Endothelial cell of umbilical vein (primary cell): Measurements from ENCODE around the gene WIPI1.

Experiments
- EZH2 ChIP-seq: IDR thresholded peaks from 2 replicates; pipeline ENCODE4 v1.6.1; 2012; ENCODE audit warnings: borderline replicate concordance, low read depth, mild to moderate bottlenecking, moderate library complexity, low read length, inconsistent platforms; ENCODE audit not compliant: severe bottlenecking
- GATA2 ChIP-seq: IDR thresholded peaks from 2 replicates; pipeline ENCODE4 v1.7.0; 2011; ENCODE audit warnings: low read depth, mild to moderate bottlenecking, moderate library complexity, mixed read lengths, low read length; ENCODE audit not compliant: insufficient read length, insufficient read depth
- MYC ChIP-seq: IDR thresholded peaks from one replicate; pipeline ENCODE4 v1.6.1; 2011; ENCODE audit warnings: mild to moderate bottlenecking, low read depth, low read length
- POLR2A ChIP-seq: IDR thresholded peaks from 2 replicates; pipeline ENCODE4 v1.6.1; 2012; ENCODE audit warnings: low read depth, mild to moderate bottlenecking, control low read depth, low read length
- POLR2AphosphoS5 ChIP-seq: IDR thresholded peaks from 2 replicates; pipeline ENCODE4 v1.6.1; 2012; ENCODE audit warnings: low read depth, mild to moderate bottlenecking, control low read depth, low read length, moderate library complexity; ENCODE audit not compliant: insufficient read depth
- TF ChIP-seq, protein P1 (sequence below), 2 donors: IDR thresholded peaks; 1 replicate in 1 of 2; 2 replicates in 1 of 2; pipeline ENCODE4 v1.5.1; 2011; ENCODE audit warnings: low read length in 2 of 2, mild to moderate bottlenecking in 2 of 2, moderate library complexity in 2 of 2, control low read depth in 1 of 2, inconsistent platforms in 1 of 2, low read depth in 1 of 2; ENCODE audit not compliant: insufficient read depth in 1 of 2; ENCODE audit errors: extremely low read depth in 1 of 2
- TF ChIP-seq, protein P2 (sequence below): IDR thresholded peaks from 2 replicates; pipeline ENCODE4 v1.6.1; 2011; ENCODE audit not compliant: insufficient read depth, insufficient read length

- TF ChIP-seq, protein P1, sequence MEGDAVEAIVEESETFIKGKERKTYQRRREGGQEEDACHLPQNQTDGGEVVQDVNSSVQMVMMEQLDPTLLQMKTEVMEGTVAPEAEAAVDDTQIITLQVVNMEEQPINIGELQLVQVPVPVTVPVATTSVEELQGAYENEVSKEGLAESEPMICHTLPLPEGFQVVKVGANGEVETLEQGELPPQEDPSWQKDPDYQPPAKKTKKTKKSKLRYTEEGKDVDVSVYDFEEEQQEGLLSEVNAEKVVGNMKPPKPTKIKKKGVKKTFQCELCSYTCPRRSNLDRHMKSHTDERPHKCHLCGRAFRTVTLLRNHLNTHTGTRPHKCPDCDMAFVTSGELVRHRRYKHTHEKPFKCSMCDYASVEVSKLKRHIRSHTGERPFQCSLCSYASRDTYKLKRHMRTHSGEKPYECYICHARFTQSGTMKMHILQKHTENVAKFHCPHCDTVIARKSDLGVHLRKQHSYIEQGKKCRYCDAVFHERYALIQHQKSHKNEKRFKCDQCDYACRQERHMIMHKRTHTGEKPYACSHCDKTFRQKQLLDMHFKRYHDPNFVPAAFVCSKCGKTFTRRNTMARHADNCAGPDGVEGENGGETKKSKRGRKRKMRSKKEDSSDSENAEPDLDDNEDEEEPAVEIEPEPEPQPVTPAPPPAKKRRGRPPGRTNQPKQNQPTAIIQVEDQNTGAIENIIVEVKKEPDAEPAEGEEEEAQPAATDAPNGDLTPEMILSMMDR (IDR thresholded peaks at IDR 0.05; ENCODE audit: extremely low read depth in 1 of 2, insufficient read depth in 1 of 2, low read depth in 1 of 2, low read length in 2 of 2), result no peak
- TF ChIP-seq POLR2AphosphoS5, result no peak
- TF ChIP-seq, protein P2, sequence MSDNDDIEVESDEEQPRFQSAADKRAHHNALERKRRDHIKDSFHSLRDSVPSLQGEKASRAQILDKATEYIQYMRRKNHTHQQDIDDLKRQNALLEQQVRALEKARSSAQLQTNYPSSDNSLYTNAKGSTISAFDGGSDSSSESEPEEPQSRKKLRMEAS, result no peak
- no peak for TF ChIP-seq EZH2
- TF ChIP-seq POLR2A, result no peak
- TF ChIP-seq MYC, result no peak
- TF ChIP-seq GATA2, result no peak
Observed at GRCh38 chr17:68379692-68380677, 77.3 kb downstream of the WIPI1 start.
